DOHH2 (cell line): Measurements from ENCODE around the gene SLC12A6.

ENCODE experiments used
- CTCF ChIP-seq: fragments of 200-600 bp; sonication (generic); IDR thresholded peaks from one replicate; pipeline ENCODE4 v1.5.1; 2014; ENCODE audit warnings: antibody characterized with exemption, mild to moderate bottlenecking, low read depth, low read length; ENCODE audit not compliant: poor library complexity, severe bottlenecking
- EZH2phosphoT487 ChIP-seq: fragments of 200-600 bp; sonication (generic); IDR thresholded peaks from 2 replicates; pipeline ENCODE4 v1.6.1; 2017; ENCODE audit warnings: borderline replicate concordance, mild to moderate bottlenecking, antibody characterized with exemption, low read length, moderate library complexity, mixed read lengths

GRCh38 chr15:34367101-34368081 lies 29.8 kb upstream of the SLC12A6 start, which contains the start of gene LPCAT4:
- TF ChIP-seq EZH2phosphoT487 (no peak), CTCF (peak; percentile 98)
